NOMO-1 (cell line): ENCODE measurements around the gene CCDC71.

Experiments
- DNase-seq, 2 experiments: peaks; one replicate each; lab custom pipeline; 2025; ENCODE audit not compliant: unreplicated experiment in 2 of 2; lab: John Stamatoyannopoulos, UW

CCDC71 gene

DNA sequence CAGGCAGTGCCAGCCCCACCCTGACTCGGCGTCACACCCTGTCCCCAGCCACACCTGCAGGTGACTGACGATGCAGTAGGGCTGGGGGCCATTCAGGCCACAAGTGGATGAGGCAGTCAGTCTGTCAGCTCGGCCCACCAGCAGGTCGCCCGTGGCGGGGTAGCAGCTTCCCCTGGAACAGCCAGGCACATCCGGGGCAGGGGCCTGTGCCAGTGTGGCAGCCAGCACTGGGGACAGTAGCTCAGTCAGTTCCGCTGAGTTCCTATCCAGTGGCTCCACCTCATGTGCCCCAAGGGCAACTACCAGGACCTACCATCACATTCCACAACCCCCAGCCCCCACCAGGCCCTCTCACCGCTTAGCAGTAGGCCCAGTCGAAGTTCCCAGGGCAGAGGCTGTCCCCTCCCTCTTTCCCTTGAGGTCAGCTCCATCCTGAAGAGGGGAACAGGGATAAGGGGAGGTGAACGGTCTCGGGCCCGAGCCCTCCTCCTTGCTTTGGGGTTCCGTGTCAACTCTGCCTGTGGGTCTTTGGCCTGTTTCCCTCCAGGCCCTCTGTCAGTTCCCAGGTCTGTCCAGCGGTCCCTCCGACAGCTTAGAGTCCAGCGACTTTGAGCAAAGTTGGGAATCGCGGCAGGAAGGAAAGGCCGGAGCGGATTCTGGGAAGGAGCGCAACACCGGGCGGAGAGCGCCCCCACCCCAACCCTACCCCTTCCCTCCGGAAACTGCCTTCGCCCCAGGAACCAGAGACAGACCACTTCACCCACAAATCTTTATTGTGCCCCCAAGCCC lies 33.5 kb downstream of the CCDC71 start, which contains the start of gene LAMB2:
TSS of gene LAMB2 (minus strand) at position 614 of the 789 bp plus-strand sequence. CDS start at position 431, 183 bp downstream.
- no peak for DNase-seq

DNA sequence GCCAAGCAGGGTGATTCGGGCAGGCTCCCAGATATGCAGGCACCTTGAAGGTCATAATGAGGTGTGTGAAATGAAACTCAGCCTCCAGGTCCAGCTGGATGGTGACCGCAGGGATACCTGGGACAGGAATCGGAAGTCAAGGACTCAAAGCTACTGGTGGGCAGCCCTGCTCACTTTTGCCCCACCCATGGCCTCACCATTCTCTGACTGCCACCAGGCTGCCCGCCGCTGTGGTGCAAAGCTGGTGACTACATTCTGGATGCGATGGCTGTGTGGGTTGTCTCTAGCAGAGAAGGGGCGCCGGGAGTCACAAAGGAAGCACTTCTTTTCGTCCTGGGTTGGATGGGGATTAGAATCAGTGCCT lies 34.1 kb downstream of the CCDC71 start:
- DNase-seq, result no peak

DNA sequence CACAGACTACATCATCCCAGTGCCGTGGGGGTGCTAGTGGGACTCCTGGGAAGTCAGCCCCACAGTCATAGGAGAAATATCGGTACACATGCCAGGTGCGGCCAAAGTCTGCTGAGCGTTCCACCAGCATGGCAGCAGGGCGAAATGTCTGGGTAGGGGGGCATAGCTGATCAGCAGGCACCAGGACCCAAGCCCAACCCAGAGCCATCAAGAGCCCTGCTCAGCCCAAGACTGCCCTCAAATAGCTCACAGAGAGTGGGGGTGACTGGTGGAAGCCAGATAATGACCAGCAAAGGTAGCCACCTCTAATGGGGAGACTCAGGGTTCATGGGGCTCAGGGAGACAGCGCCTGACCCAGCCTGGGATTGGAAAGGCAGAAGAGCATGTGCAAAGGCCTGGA lies 34.6 kb downstream of the CCDC71 start:
- no peak for DNase-seq

DNA sequence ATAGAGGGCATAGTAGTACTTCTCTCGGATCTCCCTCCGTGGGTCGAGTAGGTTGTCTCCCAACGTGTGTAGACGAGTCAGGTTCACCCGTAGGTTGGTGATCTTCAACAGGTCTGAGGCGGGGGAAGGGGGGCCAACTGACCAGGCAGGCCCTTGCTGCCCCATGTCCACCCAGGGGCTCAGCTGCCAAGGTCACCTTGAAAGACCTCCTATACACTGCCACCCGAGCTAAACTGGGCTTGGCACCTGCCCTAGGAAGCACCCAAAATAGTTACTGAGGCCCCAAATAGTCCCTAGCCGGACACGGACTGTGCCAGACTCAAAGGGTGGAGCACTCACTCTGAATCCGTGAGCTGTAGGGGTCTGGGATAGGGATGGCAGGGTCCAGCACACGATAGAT lies 35.1 kb downstream of the CCDC71 start:
- no peak for DNase-seq

DNA sequence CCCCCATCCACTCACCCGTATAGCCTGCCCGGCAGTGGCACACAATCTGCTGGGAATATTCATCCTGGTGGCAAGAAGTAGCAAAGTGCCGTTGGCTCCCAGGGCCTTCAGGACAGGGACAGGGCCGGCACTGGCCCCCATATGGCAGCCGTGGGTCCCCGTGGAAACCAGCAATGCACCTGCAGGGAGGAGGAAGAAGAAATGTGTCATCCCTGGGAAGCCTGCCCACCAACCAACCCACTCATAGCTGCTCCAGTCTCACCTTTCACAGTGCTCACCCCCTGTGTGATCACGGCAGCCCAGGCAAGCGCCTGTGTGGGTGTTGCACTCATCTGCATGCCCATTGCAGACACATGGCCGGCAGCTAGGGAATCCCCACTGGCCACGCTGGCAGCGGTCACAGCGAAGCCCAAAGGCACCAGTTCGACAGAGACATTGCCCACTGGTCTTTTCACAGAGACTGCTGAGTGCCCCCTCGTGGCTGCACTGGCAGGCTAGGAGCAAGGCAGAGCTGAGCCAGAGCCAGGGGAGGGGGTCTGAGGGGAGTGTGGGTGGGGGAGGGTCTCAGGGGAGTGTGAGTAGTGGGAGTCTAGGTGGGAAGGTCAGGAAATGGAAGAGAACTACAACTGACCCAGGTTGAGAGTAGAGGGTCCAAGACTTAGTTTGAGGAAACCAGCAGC lies 41.0 kb downstream of the CCDC71 start:
- no peak for DNase-seq

DNA sequence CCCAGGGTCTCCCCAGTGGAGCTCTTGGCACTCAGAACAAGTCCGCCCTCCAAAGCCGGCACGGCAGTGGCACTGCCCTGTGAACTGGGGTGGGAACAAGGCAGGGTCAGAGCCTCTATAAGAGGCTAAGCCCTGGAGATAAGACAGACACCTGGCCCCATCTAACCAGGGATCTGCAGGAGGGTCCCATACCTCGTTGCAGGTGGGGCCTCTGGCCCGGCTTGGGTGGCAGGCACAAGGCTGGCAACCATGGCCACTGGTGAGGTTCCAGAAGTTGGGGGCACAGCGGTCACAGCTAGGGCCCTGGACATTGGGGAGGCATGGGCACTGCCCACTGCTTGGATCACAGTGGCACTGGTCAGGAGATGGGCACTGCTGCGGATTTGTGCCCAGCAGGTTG lies 41.9 kb downstream of the CCDC71 start:
- no peak for DNase-seq

DNA sequence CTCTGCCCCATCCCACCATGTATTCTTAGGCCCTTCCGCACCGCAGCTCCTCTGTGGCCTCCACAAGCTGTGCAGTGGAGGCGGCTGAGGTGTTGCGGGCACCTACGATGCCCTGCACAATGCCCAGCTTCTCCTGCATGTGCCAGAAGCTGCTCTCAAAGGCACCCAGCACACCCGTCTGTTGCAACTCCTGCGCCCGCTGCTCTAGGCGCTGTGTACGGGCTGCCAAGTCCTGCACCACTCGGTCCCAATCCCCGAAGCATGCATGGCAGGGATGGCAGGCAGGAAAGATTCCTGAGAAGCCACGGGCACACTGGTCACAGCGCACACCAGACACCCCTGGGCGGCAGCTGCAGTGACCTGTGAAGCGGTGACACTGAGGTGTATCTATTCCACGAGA lies 42.4 kb downstream of the CCDC71 start:
- DNase-seq, result no peak

DNA sequence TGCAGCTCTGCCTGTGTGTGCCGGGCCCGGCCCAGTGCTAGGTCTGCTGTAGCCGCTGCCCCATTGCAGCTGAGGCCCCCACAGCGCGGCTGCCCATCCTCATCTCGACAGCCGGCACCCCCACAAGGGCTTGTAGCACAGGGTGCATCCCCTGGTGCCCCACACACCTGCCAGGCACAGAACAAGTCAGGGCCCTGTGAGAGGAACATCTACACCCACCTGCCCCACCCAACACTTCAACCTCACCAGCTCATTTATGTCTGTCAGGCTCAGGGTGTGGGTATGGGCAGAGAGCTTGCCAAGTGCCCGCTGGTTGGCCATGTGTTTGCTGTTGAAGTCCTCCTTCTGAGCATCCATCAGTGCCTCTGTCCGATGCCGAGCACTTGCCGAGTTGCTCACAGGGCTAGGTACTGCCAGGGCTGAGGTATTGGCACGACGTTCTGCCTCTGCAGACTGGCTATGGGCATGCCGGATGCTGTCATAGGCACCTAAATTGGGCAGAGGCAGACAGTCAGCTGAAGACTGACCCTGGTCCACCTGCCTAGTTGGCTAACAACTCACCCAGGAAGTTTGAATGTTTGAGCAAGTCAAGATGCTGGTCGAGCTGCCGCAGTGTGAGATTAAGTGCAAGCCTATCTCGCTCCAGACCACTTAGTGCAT lies 43.1 kb downstream of the CCDC71 start:
- DNase-seq, result no peak

DNA sequence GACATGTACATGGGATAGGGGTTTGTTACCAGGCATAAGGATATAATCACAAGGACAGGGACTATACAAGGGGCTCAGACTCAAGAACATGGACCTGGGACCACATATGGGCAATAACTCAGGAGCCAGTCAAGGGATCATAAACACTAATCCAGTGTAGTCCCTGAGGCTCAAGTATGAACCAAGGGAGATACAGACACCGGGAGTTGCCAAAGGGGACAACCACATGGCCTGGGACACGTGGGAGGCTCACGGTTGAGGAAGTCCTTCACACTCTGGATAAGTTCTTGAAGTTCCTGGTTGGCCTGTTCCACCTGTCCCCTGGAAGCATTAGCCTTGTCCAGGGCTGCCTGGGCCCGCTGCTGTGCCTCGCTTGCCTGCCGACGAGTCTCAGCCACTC lies 43.7 kb downstream of the CCDC71 start:
- no peak for DNase-seq

DNA sequence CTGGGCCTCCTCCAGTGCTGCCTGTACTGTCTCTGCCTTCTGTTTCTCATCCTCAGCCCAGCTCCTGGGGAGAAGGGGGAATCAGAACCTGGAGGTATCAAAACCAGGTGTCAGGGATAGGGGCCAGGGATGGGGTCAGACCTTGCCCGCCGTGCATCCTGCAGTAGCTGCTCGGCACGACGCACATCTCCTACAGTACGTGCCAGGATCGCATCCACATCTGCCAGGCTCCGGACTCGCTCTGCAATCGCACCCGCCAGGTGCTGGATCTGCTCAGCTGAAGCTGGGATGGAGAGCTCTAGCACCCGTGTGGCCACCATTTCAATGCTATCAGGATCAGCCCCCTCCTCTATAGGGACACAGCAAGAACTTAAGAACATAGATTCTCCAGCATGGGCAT lies 44.1 kb downstream of the CCDC71 start:
- DNase-seq, result no peak

DNA sequence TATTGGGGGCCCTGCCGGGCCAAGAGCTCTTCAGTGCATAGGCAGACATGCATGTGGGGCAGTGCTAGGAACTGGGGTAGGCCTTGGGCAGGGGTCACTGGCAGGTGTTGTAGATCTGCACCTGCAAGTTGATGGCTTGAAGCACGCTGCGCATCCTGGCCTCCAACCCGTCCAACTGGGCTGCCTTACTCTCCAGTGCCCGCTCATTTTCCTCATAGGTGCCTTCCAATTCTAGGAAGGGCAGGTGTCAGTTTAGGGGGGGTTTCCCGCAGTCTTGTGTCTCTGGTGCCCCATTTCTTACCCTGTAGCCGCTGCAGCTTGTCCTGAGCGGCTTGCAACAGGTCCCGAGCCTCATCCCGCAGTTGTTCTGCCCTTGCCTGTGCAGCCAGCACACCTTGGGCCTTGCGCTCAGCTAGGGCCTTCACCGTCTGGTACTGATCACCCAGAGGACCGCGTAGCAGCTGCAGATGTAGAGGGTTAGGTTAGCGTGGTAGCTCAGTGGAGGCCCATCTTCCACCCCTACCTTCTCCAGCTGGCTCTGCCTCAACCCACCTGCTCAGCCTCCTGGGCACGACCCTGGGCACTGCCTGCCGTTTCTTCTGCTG lies 44.9 kb downstream of the CCDC71 start:
- no peak for DNase-seq

DNA sequence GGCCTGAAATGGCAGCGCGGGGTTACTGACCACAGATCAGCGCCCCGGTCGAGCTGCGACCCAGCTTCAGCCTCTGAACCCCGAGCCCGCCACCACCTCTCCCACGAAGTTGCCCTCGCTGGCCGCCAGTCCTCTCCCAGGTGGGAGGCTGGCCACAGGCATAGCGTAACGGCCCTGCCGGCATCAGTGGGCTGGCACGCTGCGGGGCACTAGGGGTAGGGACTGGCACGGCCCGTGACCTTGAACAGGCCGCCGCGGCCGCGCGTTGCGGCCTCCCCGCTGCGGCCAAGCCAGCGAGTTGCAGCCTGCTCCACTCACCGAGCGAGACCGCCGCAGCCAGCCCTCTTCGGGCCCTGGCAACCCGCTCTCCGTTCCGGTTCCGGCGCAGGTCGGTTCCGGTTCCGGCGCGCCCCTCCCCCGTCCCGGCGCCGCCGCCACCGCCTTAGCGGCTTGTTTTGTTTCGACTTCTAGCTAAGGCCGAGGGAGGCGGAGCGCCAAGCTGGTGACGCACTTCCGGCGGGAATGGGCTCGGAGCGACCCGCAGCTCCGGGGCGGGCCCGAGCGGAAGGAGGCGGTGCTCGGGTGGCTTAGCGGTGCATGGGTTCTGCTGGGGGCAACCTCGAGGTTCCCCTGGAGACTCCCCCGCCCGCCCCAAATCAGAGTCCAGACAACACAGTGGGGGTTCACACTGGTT lies 45.5 kb downstream of the CCDC71 start, which contains the start of gene USP19:
TSS of gene USP19 (minus strand) at position 386 of the 694 bp plus-strand sequence. CDS start 1,678 bp downstream, outside the sequence.
- peak; percentile 82 to 86 for DNase-seq

DNA sequence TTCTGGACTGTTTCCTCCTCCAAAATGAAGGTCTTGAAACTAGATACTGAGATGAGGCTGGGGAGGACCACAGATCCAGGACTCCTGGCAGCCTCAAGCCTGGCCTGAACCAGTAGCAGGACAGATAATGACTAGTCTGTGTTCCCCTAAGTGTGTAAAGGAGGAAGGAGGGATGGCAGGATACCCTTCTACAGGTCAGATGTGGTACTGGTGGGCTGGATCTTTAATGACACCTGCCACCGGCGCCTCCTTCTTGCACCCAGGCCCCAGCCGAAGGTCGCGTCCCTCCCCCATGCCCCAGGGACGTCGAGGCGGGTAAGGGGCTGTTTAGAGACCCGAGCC lies 46.1 kb downstream of the CCDC71 start:
- DNase-seq, result peak in 1 of 2 experiments; percentile 29

DNA sequence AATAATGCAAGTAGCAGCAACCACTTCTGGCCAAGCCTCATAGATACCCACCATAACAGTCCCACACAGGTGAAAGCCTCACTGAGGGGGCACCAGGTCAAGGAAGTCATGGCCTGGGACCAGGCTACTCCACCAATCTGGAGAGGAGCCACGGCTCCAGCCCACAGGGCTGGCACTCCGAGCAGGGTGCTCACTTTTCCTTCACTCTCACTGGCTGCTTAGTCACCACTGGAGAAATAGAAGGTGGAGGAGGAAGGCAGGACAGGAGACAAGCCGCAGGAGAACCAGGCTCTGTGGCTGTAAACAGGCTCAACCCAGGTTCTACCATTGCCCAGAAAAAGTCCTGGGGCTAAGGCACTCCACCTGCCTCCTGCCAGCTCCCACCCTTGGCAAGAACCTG lies 46.7 kb downstream of the CCDC71 start:
- no peak for DNase-seq

DNA sequence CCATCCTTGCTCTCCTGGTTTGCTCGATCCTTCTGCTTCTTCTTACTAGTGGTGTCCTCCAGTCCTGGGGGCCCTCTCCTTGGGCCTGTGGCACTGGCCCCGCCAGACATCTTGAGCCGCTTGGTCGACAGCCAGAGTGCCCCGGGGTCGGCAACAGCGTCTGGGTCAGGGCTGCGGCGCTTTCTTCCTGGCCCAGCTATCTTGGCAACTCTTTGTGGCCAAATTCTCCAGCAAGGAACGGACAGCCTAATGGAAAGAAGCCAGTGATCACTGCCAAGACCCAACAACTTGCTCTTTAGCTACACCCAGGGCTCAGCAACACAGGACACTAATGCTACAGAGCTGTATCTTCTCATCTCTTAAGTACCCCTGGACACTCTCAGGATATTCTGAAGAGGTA lies 47.1 kb downstream of the CCDC71 start:
- no peak for DNase-seq
